ENCODE measurements around the gene TIGD7.

DNA sequence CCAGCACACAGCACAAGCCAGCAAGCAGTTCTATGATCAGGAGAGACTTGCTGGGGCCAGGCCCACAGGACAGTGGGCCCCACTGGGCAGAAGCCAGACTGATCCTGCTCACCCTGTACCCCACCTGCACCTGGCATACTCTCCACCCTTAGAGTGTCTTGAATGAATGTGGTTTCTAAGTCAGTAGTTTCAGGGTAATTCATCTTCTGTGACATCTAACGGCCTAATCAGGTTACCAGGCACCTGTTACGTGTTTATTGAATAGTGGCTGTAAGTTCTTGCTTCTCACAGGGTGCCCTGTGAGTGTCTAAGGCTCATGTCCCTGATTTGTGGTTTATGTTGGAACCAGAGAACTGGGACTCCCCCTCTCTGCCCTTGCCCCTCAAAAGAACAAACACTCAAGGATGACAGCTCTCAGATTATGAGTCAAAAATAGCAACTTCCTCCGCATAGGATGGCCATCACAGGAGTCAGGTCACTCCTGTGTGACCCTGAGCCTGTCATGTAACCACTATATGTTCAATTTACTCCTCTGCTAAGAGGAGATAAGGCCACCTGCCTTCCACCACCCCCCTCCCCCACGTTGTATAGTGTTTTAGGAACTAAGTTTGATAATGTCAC, 43.4 kb upstream of the TIGD7 start:
- TF ChIP-seq KDM1A (IDR thresholded peaks at IDR 0.05; ENCODE audit: low read depth) (no peak), MAZ (IDR thresholded peaks at IDR 0.05; ENCODE audit: borderline replicate concordance, low read depth, low read length) (no peak), POLR2A (IDR thresholded peaks at IDR 0.05; ENCODE audit: low read length) (no peak), RCOR1 (IDR thresholded peaks at IDR 0.05; ENCODE audit: low read depth, low read length) (no peak), CHD2 (IDR thresholded peaks at IDR 0.05; ENCODE audit: low read length, partially characterized antibody) (no peak), RNF2 (IDR thresholded peaks at IDR 0.05; ENCODE audit: borderline replicate concordance, low read depth) (no peak)
